SU-DHL-6 (cell line): ENCODE data around the gene TMEM235.

Experiments
- EZH2phosphoT487 ChIP-seq: fragments of 200-600 bp; sonication (generic), shearing (Covaris generic); conservative IDR thresholded peaks from 2 replicates; pipeline ENCODE4 v1.6.1; 2018; ENCODE audit warnings: mild to moderate bottlenecking, antibody characterized with exemption, low read length, moderate library complexity, mixed read lengths
- TF ChIP-seq, protein P1 (sequence below): fragments of 200-600 bp; sonication (generic); IDR thresholded peaks from one replicate; pipeline ENCODE4 v1.5.1; 2017; ENCODE audit warnings: antibody characterized with exemption, mild to moderate bottlenecking, low read length, moderate library complexity; ENCODE audit not compliant: insufficient read depth, poor library complexity, severe bottlenecking

DNA sequence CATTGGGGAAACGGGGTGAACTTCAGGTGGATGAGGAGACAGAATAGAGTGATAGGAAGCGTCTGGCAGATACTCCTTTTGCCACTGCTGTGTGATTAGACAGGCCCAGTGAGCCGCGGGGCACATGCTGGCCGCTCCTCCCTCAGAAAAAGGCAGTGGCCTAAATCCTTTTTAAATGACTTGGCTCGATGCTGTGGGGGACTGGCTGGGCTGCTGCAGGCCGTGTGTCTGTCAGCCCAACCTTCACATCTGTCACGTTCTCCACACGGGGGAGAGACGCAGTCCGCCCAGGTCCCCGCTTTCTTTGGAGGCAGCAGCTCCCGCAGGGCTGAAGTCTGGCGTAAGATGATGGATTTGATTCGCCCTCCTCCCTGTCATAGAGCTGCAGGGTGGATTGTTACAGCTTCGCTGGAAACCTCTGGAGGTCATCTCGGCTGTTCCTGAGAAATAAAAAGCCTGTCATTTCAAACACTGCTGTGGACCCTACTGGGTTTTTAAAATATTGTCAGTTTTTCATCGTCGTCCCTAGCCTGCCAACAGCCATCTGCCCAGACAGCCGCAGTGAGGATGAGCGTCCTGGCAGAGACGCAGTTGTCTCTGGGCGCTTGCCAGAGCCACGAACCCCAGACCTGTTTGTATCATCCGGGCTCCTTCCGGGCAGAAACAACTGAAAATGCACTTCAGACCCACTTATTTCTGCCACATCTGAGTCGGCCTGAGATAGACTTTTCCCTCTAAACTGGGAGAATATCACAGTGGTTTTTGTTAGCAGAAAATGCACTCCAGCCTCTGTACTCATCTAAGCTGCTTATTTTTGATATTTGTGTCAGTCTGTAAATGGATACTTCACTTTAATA lies 7.0 kb upstream of the TMEM235 start:
- TF ChIP-seq, protein P1, sequence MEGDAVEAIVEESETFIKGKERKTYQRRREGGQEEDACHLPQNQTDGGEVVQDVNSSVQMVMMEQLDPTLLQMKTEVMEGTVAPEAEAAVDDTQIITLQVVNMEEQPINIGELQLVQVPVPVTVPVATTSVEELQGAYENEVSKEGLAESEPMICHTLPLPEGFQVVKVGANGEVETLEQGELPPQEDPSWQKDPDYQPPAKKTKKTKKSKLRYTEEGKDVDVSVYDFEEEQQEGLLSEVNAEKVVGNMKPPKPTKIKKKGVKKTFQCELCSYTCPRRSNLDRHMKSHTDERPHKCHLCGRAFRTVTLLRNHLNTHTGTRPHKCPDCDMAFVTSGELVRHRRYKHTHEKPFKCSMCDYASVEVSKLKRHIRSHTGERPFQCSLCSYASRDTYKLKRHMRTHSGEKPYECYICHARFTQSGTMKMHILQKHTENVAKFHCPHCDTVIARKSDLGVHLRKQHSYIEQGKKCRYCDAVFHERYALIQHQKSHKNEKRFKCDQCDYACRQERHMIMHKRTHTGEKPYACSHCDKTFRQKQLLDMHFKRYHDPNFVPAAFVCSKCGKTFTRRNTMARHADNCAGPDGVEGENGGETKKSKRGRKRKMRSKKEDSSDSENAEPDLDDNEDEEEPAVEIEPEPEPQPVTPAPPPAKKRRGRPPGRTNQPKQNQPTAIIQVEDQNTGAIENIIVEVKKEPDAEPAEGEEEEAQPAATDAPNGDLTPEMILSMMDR = no peak
- TF ChIP-seq EZH2phosphoT487 = no peak
